BLaER1 treated with 17β-estradiol and CSF1 and Interleukin-3, amounts not matched to agents 10 nM and 100 nM (cell line): ENCODE data around the gene CCDC200.

Experiments used
- H3K27ac ChIP-seq, 11 experiments: shearing (Covaris generic); formaldehyde crosslinking; 2 replicates each; pipeline ENCODE4 v1.8.1; 2022
- H3K27me3 ChIP-seq, 11 experiments: shearing (Covaris generic); formaldehyde crosslinking; 2 replicates each; pipeline ENCODE4 v1.8.1; 2022
- H3K36me3 ChIP-seq, 11 experiments: shearing (Covaris generic); formaldehyde crosslinking; 2 replicates each; pipeline ENCODE4 v1.8.1; 2022
- H3K4me1 ChIP-seq, 10 experiments: shearing (Covaris generic); formaldehyde crosslinking; 2 replicates each; pipeline ENCODE4 v1.8.1; 2022
- H3K4me2 ChIP-seq, 11 experiments: shearing (Covaris generic); formaldehyde crosslinking; 2 replicates each; pipeline ENCODE4 v1.8.1; 2022
- H3K4me3 ChIP-seq, 10 experiments: shearing (Covaris generic); formaldehyde crosslinking; 2 replicates each; pipeline ENCODE4 v1.8.1; 2022
- H3K9ac ChIP-seq, 11 experiments: shearing (Covaris generic); formaldehyde crosslinking; 2 replicates each; pipeline ENCODE4 v1.8.1; 2022
- H3K9me3 ChIP-seq, 11 experiments: shearing (Covaris generic); formaldehyde crosslinking; replicated peaks in 1 of 11; 2 replicates each; pipeline ENCODE4 v1.8.1; 2022
- H4K20me1 ChIP-seq, 11 experiments: shearing (Covaris generic); formaldehyde crosslinking; 2 replicates each; pipeline ENCODE4 v1.8.1; 2022
- Cebpa-rat ChIP-seq, 11 experiments: shearing (Covaris generic); IDR thresholded peaks; 2 replicates each; pipeline ENCODE4 v1.8.1; 2022

CCDC200 gene

GRCh38 chr17:43226393-43226792, 2.0 kb downstream of the CCDC200 start:
- Histone ChIP-seq H3K4me3 (no peak overlapping the region), H3K36me3 (peaks cover 0 to 59% (median 42%) of the 10 kb centered on the region in 11 experiments; a peak in 16 of 22 replicates), H3K27ac (no peak overlapping the region), H3K27me3 (no peaks in the 10 kb centered on the region), H3K4me1 (peaks cover 13 to 24% (median 18%) of the 10 kb centered on the region in 10 experiments; a peak in 17 of 20 replicates), H3K9ac (no peak overlapping the region), H3K4me2 (no peak overlapping the region), H4K20me1 (peaks cover 0 to 56% (median 15%) of the 10 kb centered on the region in 11 experiments; a peak in 10 of 22 replicates), H3K9me3 (no peaks in the 10 kb centered on the region)
- TF ChIP-seq Cebpa-rat (IDR thresholded peaks at IDR 0.05): no peak

- Histone ChIP-seq H3K36me3 (peaks cover 0 to 81% (median 42%) of the 10 kb centered on the region in 11 experiments; a peak in 16 of 22 replicates), H3K9ac (peak overlapping the region in 3 of 11 experiments; percentile 29 to 50 (median 32); a peak in 5 of 22 replicates), H3K27ac (0 out of 22 replicates have a peak overlapping the region, but pooled peaks of 1 of the 11 experiments have one; percentile 1), H3K4me1 (peaks cover 21 to 45% (median 39%) of the 10 kb centered on the region in 10 experiments), H3K4me2 (peak overlapping the region in 8 of 11 experiments; percentile 8 to 55 (median 40); a peak in 15 of 22 replicates), H3K27me3 (no peaks in the 10 kb centered on the region), H3K9me3 (no peaks in the 10 kb centered on the region), H4K20me1 (peaks cover 0 to 78% (median 31%) of the 10 kb centered on the region in 11 experiments; a peak in 11 of 22 replicates), H3K4me3 (no peak overlapping the region)
- TF ChIP-seq Cebpa-rat (IDR thresholded peaks at IDR 0.05): no peak
Measured at GRCh38 chr17:43224146-43224705, 4.2 kb downstream of the CCDC200 start.

- Histone ChIP-seq H3K4me1 (peaks cover 41 to 72% (median 55%) of the 10 kb centered on the region in 10 experiments), H3K27ac (no peak overlapping the region), H3K9ac (peak overlapping the region in 2 of 11 experiments; percentile 5 to 47; a peak in 2 of 22 replicates), H4K20me1 (peaks cover 0 to 98% (median 40%) of the 10 kb centered on the region in 11 experiments; a peak in 14 of 22 replicates), H3K4me3 (no peak overlapping the region), H3K36me3 (peaks cover 14 to 98% (median 60%) of the 10 kb centered on the region in 11 experiments; a peak in 21 of 22 replicates), H3K4me2 (peak overlapping the region in 10 of 11 experiments; percentile 6 to 74 (median 60); a peak in 17 of 22 replicates), H3K27me3 (no peaks in the 10 kb centered on the region), H3K9me3 (no peaks in the 10 kb centered on the region)
- no peak for TF ChIP-seq Cebpa-rat (IDR thresholded peaks at IDR 0.05)
Measured at GRCh38 chr17:43220511-43221125, 7.8 kb downstream of the CCDC200 start.

DNA sequence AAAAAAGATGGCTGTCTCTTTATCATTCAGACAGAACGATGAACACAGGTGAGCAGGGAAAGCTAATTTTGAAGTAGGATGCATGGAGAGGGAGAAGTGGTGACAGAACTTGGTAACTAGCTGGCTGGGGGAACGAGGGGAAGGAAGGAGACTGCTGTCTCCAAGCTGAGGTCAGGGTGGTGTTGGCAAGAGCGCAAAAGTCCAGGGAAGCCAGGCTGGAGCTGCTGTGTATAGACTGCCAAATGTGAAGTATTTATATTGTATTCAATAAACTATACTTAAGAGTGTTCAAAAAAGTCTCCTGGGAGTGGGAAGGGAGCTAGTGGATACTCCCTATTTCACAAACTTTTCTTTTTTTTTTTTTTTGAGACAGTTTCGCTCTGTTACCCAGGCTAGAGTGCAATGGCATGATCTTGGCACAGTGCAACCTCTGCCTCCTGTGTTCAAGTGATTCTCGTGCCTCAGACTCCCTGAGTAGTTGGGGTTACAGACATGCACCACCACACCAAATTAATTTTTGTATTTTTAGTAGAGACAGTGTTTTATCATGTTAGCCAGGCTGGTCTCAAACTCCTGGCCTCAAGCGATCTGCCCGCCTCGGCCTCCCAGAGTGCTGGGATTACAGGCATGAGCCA, 8.6 kb downstream of the CCDC200 start:
- Histone ChIP-seq H4K20me1 (peaks cover 0 to 100% (median 42%) of the 10 kb centered on the region in 11 experiments; a peak in 14 of 22 replicates), H3K9ac (peak overlapping the region in 1 of 11 experiments; percentile 47; a peak in 2 of 22 replicates), H3K4me2 (peak overlapping the region in 8 of 11 experiments; percentile 13 to 74 (median 68); a peak in 15 of 22 replicates), H3K4me1 (peaks cover 41 to 78% (median 56%) of the 10 kb centered on the region in 10 experiments), H3K36me3 (peaks cover 18 to 100% (median 64%) of the 10 kb centered on the region in 11 experiments; a peak in 21 of 22 replicates), H3K4me3 (no peak overlapping the region), H3K27me3 (no peaks in the 10 kb centered on the region), H3K27ac (no peak overlapping the region), H3K9me3 (no peaks in the 10 kb centered on the region)
- no peak for TF ChIP-seq Cebpa-rat (IDR thresholded peaks at IDR 0.05)

DNA sequence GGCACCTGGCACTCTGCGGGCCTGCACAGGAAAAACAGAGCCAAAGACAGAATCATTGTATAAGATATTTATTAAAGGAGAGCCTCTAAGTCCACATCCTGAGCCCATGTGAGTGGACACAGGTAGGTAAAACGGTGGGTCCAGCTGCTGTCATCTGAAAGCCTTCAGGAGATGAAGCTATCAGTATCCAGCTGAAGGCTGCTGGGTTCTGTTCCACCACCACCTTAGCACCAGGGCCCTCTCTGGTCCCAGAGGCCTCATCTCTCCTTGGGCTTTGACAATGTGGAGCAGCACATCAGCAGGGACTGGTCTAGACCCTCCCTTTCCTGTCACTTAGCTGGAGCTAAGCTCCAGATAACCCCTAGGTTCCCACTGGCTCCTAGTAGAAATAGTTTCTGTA, 9.4 kb downstream of the CCDC200 start:
- TF ChIP-seq Cebpa-rat (IDR thresholded peaks at IDR 0.05): no peak
- Histone ChIP-seq H3K27me3 (no peaks in the 10 kb centered on the region), H3K4me2 (peak overlapping the region in 7 of 11 experiments; percentile 13 to 70 (median 45); a peak in 6 of 22 replicates), H3K9me3 (no peaks in the 10 kb centered on the region), H3K4me1 (peaks cover 45 to 80% (median 56%) of the 10 kb centered on the region in 10 experiments), H3K27ac (no peak overlapping the region), H3K9ac (peak overlapping the region in 3 of 11 experiments; percentile 13 to 40 (median 34); a peak in 2 of 22 replicates), H3K4me3 (no peak overlapping the region), H4K20me1 (peaks cover 0 to 100% (median 40%) of the 10 kb centered on the region in 11 experiments; a peak in 14 of 22 replicates), H3K36me3 (peaks cover 18 to 100% (median 64%) of the 10 kb centered on the region in 11 experiments; a peak in 21 of 22 replicates)

DNA sequence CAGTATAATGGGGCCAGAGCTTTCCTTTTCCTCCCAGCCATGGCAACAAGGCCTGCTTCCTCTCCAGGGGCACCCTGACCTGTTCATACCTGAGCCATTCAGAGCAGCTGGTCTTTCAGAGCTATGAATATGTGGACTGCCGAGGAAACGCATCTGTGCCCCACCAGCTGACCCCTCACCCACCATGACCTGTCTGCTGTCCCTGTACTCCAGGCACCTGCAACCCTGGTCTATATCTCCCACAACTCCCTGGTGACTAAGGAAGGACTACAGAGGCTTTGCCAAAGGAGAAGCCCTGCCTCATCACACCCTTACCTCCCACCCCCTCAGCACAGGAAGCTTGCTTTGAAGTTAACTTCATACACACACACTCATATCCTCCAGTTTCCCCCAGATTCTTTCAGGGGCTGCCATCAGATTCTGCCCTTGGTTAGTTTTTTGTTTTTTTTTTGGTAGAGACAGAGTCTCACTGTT, 10.8 kb downstream of the CCDC200 start:
- Histone ChIP-seq H3K4me2 (peak overlapping the region in 5 of 11 experiments; percentile 5 to 35 (median 26); a peak in 5 of 22 replicates), H4K20me1 (peaks cover 0 to 100% (median 33%) of the 10 kb centered on the region in 11 experiments; a peak in 14 of 22 replicates), H3K36me3 (peaks cover 18 to 97% (median 64%) of the 10 kb centered on the region in 11 experiments; a peak in 21 of 22 replicates), H3K4me1 (peaks cover 52 to 89% (median 63%) of the 10 kb centered on the region in 10 experiments), H3K9ac (peak overlapping the region in 2 of 11 experiments; percentile 31 to 40; a peak in 2 of 22 replicates), H3K4me3 (no peak overlapping the region), H3K27ac (no peak overlapping the region), H3K9me3 (no peaks in the 10 kb centered on the region), H3K27me3 (no peaks in the 10 kb centered on the region)
- TF ChIP-seq Cebpa-rat (IDR thresholded peaks at IDR 0.05): no peak

- H3K4me1 ChIP-seq: peaks cover 54 to 89% (median 64%) of the 10 kb centered on the region in 10 experiments
- H3K27ac ChIP-seq: no peak overlapping the region
- no peak for TF ChIP-seq Cebpa-rat (IDR thresholded peaks at IDR 0.05)
- H3K9me3 ChIP-seq: no peaks in the 10 kb centered on the region
- H3K9ac ChIP-seq: peak overlapping the region in 2 of 11 experiments; percentile 31 to 40; a peak in 2 of 22 replicates
- no peaks in the 10 kb centered on the region for H3K27me3 ChIP-seq
- peaks cover 18 to 90% (median 58%) of the 10 kb centered on the region in 11 experiments; a peak in 21 of 22 replicates for H3K36me3 ChIP-seq
- H3K4me3 ChIP-seq: no peak overlapping the region
- peaks cover 0 to 93% (median 33%) of the 10 kb centered on the region in 11 experiments; a peak in 14 of 22 replicates for H4K20me1 ChIP-seq
- peak overlapping the region in 6 of 11 experiments; percentile 1 to 100 (median 64); a peak in 9 of 22 replicates for H3K4me2 ChIP-seq
Measured at GRCh38 chr17:43216762-43217613, 11.4 kb downstream of the CCDC200 start.
